ENCODE data around the gene GOLT1A. TPM values are rescaled to one million over a fixed set of nuclear protein-coding genes. Genes with fewer than 3 reads are reported as not detected.

Gene GOLT1A
- total and polyA plus RNA-seq, 2 donors (not counting 1 experiment from before 2014, with no cell fraction given) = not detected

GRCh38 chr1:204151552-204152309, 62.1 kb downstream of the GOLT1A start, which contains the start of gene ETNK2:
ETNK2 (minus strand) TSS chr1:204152044; CDS start chr1:204151852, 192 bp downstream.
- no peaks in the 10 kb centered on the region for H3K9me3 Mint-ChIP-seq (ENCODE audit: insufficient read depth)
- H3K27ac ChIP-seq (ENCODE audit: low read length in 2 of 2) = peak within 1 kb of the TSS in 1 of 2 donors; percentile 26
- H3K79me2 ChIP-seq (ENCODE audit: control insufficient read depth, insufficient read depth, low read length) = no peaks in the 10 kb centered on the region
- H3K9me3 ChIP-seq (ENCODE audit: control extremely low read depth in 1 of 3, control insufficient read depth in 2 of 3, insufficient read depth in 1 of 3, low read length in 2 of 3) = peaks cover 0 to 3% (median 0%) of the 10 kb centered on the region in 3 donors
- WGBS (ENCODE audit: insufficient coverage) = 2% methylated on average over 94 of the region's 94 CpGs
- no peaks in the 10 kb centered on the region for H4K20me1 ChIP-seq (ENCODE audit: control insufficient read depth, insufficient read depth, low read length, poor library complexity, severe bottlenecking)
- H3K27me3 Mint-ChIP-seq = peaks cover 39% of the 10 kb centered on the region
- peaks cover 12 to 14% of the 10 kb centered on the region in 2 donors for H3K4me1 ChIP-seq (ENCODE audit: control insufficient read depth in 2 of 2, insufficient read depth in 2 of 2, low read length in 2 of 2)
- peaks cover 0 to 24% (median 7%) of the 10 kb centered on the region in 4 experiments for H3K27me3 ChIP-seq (replicated peaks in 1 of 4; ENCODE audit: control extremely low read depth in 1 of 4, control insufficient read depth in 3 of 4, insufficient read depth in 4 of 4, low read length in 3 of 4)
- H3K4me1 Mint-ChIP-seq = peaks cover 8% of the 10 kb centered on the region
- H3K4me3 Mint-ChIP-seq = peak within 1 kb of the TSS; percentile 74
- no peak for TF ChIP-seq EZH2 (IDR thresholded peaks at IDR 0.05; ENCODE audit: borderline replicate concordance, insufficient read depth, low read depth, low read length, poor library complexity, severe bottlenecking)
- no peak for TF ChIP-seq CTCF (IDR thresholded peaks at IDR 0.05)
- peak within 1 kb of the TSS; percentile 13 to 71 (median 57) for H3K4me3 ChIP-seq (ENCODE audit: control extremely low read depth in 1 of 5, extremely low read depth in 1 of 5, insufficient read depth in 1 of 5, low read depth in 2 of 5, low read length in 4 of 5)
- peak; percentile 76 for ATAC-seq (ENCODE audit: low read depth)
- peak within 1 kb of the TSS; percentile 74 for H2AFZ ChIP-seq (ENCODE audit: insufficient read depth, low read depth, low read length, poor library complexity, severe bottlenecking)
- peak within 1 kb of the TSS; percentile 93 for H3K4me2 ChIP-seq (replicated peaks; ENCODE audit: low read depth, low read length, poor library complexity, severe bottlenecking)
- intact Hi-C loops (cut with micrococcal nuclease) = no loop called here
- H3K36me3 ChIP-seq (replicated peaks in 1 of 2; ENCODE audit: control extremely low read depth in 1 of 2, control insufficient read depth in 1 of 2, extremely low read depth in 1 of 2, insufficient read depth in 2 of 2, low read length in 1 of 2) = no peaks in the 10 kb centered on the region
- DNase-seq = peak; percentile 68
- POLR2A ChIA-PET = no interaction called here
- CTCF ChIA-PET = interaction anchor here (0.7 to 1.2 kb wide), 4 partner anchors 13 to 211 kb away, joined by 3 to 6 read pairs (median 4); no protein-coding TSS in a partner anchor
- no peak within 1 kb of the TSS for H3K27ac Mint-ChIP-seq
- peak within 1 kb of the TSS; percentile 75 for H3K9ac ChIP-seq (ENCODE audit: low read length)
